MCF 10A (cell line): ENCODE data around the gene STAM. TPM values are rescaled to one million over a fixed set of nuclear protein-coding genes. Genes with fewer than 3 reads are reported as not detected.
A peak's percentile ranks its signal among the peaks of the same experiment; 100 is the strongest.
"Not testable (repeated sequence)": the region's sequence is repeated elsewhere in the genome, so short reads cannot be mapped to it uniquely, and the experiment has no call there.

Source experiments
- BruUV-seq: library from RNA; stranded (reverse); fragments of 400-500 nt; replicated peaks from 2 replicates; lab custom pipeline; 2021; lab: Mats Ljungman, UMichigan
- CTCF ChIA-PET: fragments of 300-600 bp; sonication (Branson Sonifier 250); formaldehyde crosslinking; extraction: SDS; loops from one replicate; lab custom pipeline; 2021; ENCODE audit warnings: antibody characterized with exemption, inconsistent platforms; lab: Yijun Ruan, JAX
- POLR2A ChIA-PET: fragments of 300-600, 350-650 bp; sonication (Branson Sonifier 250); formaldehyde crosslinking; extraction: SDS; loops from one replicate; lab custom pipeline; 2020; ENCODE audit warnings: antibody characterized with exemption, inconsistent platforms; lab: Yijun Ruan, JAX
- DNase-seq: peaks from one replicate; pipeline ENCODE4 v3.0.0-alpha.2; 2018; ENCODE audit not compliant: unreplicated experiment
- H3K27ac Mint-ChIP-seq: one replicate; pipeline ENCODE4 v1.8.0; 2022; ENCODE audit warnings: mild to moderate bottlenecking, low read depth, mixed read lengths; ENCODE audit not compliant: unreplicated experiment
- H3K27me3 Mint-ChIP-seq: one replicate; pipeline ENCODE4 v1.8.0; 2022; ENCODE audit warnings: mixed read lengths; ENCODE audit not compliant: insufficient read depth, unreplicated experiment
- H3K36me3 Mint-ChIP-seq: one replicate; pipeline ENCODE4 v1.8.0; 2022; ENCODE audit warnings: mild to moderate bottlenecking, moderate library complexity, mixed read lengths; ENCODE audit not compliant: insufficient read depth, unreplicated experiment
- H3K4me1 Mint-ChIP-seq: one replicate; pipeline ENCODE4 v1.8.0; 2022; ENCODE audit warnings: mixed read lengths; ENCODE audit not compliant: insufficient read depth, unreplicated experiment
- H3K4me3 Mint-ChIP-seq: one replicate; pipeline ENCODE4 v1.8.0; 2022; ENCODE audit warnings: mild to moderate bottlenecking, moderate library complexity, mixed read lengths; ENCODE audit not compliant: unreplicated experiment
- H3K9me3 Mint-ChIP-seq: one replicate; pipeline ENCODE4 v1.8.0; 2022; ENCODE audit warnings: mixed read lengths; ENCODE audit not compliant: unreplicated experiment
- intact Hi-C: fragments of 100-400 bp; cut with micrococcal nuclease; formaldehyde crosslinking; loops from 2 replicates; pipeline ENCODE4 v1.14.1; 2022
- total RNA-seq: library from RNA; stranded (reverse); gene quantifications from 2 replicates; pipeline ENCODE4 v1.2.3, GENCODE V29; 2022
- TF ChIP-seq, protein P1 (sequence below): fragments of 200-600 bp; IDR thresholded peaks from one replicate; pipeline ENCODE4 v1.8.0; 2022; ENCODE audit warnings: antibody characterized with exemption, mild to moderate bottlenecking; ENCODE audit not compliant: unreplicated experiment

Gene STAM
- total RNA-seq, 1 experiment from 2014 or later, result 35.4 TPM

GRCh38 chr10:17622061-17622460 lies 21.9 kb upstream of the STAM start:
- BruUV-seq, result no TSS peak
- intact Hi-C loops, result no loop called here
- TF ChIP-seq, protein P1, sequence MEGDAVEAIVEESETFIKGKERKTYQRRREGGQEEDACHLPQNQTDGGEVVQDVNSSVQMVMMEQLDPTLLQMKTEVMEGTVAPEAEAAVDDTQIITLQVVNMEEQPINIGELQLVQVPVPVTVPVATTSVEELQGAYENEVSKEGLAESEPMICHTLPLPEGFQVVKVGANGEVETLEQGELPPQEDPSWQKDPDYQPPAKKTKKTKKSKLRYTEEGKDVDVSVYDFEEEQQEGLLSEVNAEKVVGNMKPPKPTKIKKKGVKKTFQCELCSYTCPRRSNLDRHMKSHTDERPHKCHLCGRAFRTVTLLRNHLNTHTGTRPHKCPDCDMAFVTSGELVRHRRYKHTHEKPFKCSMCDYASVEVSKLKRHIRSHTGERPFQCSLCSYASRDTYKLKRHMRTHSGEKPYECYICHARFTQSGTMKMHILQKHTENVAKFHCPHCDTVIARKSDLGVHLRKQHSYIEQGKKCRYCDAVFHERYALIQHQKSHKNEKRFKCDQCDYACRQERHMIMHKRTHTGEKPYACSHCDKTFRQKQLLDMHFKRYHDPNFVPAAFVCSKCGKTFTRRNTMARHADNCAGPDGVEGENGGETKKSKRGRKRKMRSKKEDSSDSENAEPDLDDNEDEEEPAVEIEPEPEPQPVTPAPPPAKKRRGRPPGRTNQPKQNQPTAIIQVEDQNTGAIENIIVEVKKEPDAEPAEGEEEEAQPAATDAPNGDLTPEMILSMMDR, result no peak
- H3K36me3 Mint-ChIP-seq, result no peaks in the 10 kb centered on the region
- POLR2A ChIA-PET, result interaction anchor here (0.6 to 2.1 kb wide), 4 partner anchors 12 to 283 kb away, joined by 3 to 7 read pairs (median 4); partner anchors contain the start of gene STAM
- peak; percentile 28 for DNase-seq
- H3K27ac Mint-ChIP-seq, result no peak overlapping the region
- no peaks in the 10 kb centered on the region for H3K9me3 Mint-ChIP-seq
- no peaks in the 10 kb centered on the region for H3K27me3 Mint-ChIP-seq
- CTCF ChIA-PET, result interaction anchor here (0.5 to 1.6 kb wide), 7 partner anchors 11 to 615 kb away, joined by 3 to 5 read pairs (median 3); partner anchors contain the start of gene STAM
- no peak overlapping the region for H3K4me3 Mint-ChIP-seq
- peaks cover 6% of the 10 kb centered on the region for H3K4me1 Mint-ChIP-seq

DNA sequence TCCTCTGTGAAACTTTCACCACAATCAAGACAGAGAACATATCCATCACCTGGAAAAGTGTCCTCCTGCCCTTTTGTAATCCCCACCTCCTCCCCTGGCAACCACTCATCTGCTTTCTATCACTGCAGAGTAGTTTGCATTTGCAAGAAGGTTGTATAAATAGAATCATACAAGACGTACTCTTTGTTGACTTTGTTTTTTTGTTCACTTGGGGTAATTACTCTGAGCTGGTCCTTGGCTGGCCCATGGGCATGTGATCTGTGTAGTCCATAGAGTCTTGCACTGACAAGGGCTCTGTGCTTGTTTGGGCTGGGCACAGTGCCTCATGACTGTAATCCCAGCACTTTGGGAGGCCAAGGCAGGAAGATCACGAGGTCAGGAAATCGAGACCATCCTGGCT lies 19.0 kb upstream of the STAM start:
- Mint-ChIP-seq H3K4me1 (peaks cover 6% of the 10 kb centered on the region), H3K27me3 (no peaks in the 10 kb centered on the region), H3K27ac (no peak overlapping the region), H3K9me3 (no peaks in the 10 kb centered on the region), H3K4me3 (no peak overlapping the region), H3K36me3 (no peaks in the 10 kb centered on the region)
- CTCF ChIA-PET, result no interaction called here
- POLR2A ChIA-PET, result interaction anchor here (0.8 kb wide), 1 partner anchor 19 kb away, joined by 3 read pairs; the partner anchor contains the start of gene STAM
- DNase-seq, result no peak
- BruUV-seq, result no TSS peak
- intact Hi-C loops, result no loop called here
- TF ChIP-seq, protein P1, result no peak

- no peak overlapping the region for H3K27ac Mint-ChIP-seq
- H3K4me3 Mint-ChIP-seq, result no peak overlapping the region
- H3K9me3 Mint-ChIP-seq, result no peaks in the 10 kb centered on the region
- ChIA-PET CTCF (interaction anchor here (0.6 kb wide), 1 partner anchor 24 kb away, joined by 3 read pairs; no protein-coding TSS in a partner anchor), POLR2A (interaction anchor here (1.4 kb wide), 1 partner anchor 17 kb away, joined by 4 read pairs; the partner anchor contains the start of gene STAM)
- intact Hi-C loops, result no loop called here
- no peaks in the 10 kb centered on the region for H3K36me3 Mint-ChIP-seq
- BruUV-seq, result no TSS peak
- H3K27me3 Mint-ChIP-seq, result no peaks in the 10 kb centered on the region
- H3K4me1 Mint-ChIP-seq, result peaks cover 6% of the 10 kb centered on the region
- TF ChIP-seq, protein P1, result no peak
- no peak for DNase-seq
Measured at GRCh38 chr10:17626656-17627055, 17.3 kb upstream of the STAM start.

DNA sequence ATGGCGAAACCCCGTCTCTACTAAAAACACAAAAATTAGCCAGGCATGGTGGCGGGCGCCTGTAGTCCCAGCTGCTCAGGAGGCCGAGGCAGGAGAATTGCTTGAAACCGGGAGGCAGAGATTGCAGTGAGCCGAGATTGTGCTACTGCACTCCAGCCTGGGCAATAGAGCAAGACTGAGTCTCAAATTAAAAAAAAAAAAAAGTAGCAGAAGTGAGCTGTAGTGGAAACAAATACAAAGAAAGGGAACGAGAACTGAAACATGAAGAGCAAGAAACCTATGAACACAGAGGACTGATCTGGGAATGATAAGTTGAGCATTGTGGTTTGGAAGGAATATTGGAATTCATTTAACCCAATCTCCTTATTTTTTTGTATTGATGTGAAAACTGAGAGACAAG lies 11.4 kb upstream of the STAM start:
- not testable (repeated sequence) for H3K9me3 Mint-ChIP-seq
- ChIA-PET POLR2A (interaction anchor here (2.0 to 3.8 kb wide), 2 partner anchors 12 to 15 kb away, joined by 6 to 23 read pairs; partner anchors contain the start of genes HACD1 and STAM), CTCF (interaction anchor here (0.6 to 1.3 kb wide), 3 partner anchors 11 to 52 kb away, joined by 3 to 5 read pairs (median 4); no protein-coding TSS in a partner anchor)

More for the DNA sequence above, 11.4 kb upstream of the STAM start:
- H3K4me1 Mint-ChIP-seq, intact Hi-C loops, BruUV-seq, H3K27ac Mint-ChIP-seq, H3K27me3 Mint-ChIP-seq, H3K4me3 Mint-ChIP-seq, H3K36me3 Mint-ChIP-seq, DNase-seq: not testable (repeated sequence)
